ENCODE results near the gene XRN1.

DNA sequence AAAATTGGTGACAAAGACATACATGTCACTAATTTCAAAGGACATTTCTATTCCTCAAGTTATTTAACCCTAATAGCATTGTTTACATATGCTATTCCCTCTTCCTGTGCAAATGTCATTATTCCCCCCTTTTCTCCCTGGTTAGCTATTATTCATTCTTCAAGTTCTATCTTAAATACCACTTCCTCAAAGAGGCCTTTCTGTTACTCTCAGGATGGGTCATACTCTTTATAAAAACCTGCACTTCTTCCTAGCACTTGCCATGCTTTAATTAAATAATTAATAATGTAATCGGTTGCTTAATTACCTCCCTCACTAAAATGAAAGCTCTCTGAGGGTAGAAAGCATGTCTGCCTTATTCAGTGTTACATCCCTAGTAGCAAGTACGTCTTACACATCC lies 88.5 kb downstream of the XRN1 start:
- TF ChIP-seq, protein P1, sequence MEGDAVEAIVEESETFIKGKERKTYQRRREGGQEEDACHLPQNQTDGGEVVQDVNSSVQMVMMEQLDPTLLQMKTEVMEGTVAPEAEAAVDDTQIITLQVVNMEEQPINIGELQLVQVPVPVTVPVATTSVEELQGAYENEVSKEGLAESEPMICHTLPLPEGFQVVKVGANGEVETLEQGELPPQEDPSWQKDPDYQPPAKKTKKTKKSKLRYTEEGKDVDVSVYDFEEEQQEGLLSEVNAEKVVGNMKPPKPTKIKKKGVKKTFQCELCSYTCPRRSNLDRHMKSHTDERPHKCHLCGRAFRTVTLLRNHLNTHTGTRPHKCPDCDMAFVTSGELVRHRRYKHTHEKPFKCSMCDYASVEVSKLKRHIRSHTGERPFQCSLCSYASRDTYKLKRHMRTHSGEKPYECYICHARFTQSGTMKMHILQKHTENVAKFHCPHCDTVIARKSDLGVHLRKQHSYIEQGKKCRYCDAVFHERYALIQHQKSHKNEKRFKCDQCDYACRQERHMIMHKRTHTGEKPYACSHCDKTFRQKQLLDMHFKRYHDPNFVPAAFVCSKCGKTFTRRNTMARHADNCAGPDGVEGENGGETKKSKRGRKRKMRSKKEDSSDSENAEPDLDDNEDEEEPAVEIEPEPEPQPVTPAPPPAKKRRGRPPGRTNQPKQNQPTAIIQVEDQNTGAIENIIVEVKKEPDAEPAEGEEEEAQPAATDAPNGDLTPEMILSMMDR (IDR thresholded peaks at IDR 0.05): no peak
- TF ChIP-seq POLR2A (IDR thresholded peaks at IDR 0.05) (no peak), POLR2AphosphoS5 (IDR thresholded peaks at IDR 0.05) (no peak), EP300 (IDR thresholded peaks at IDR 0.05) (no peak)
